Activated CD8-positive, alpha-beta memory T cell treated with anti-CD3 and anti-CD28 coated beads for 48 hours (primary cell): ENCODE measurements around the gene EEFSEC.

Source experiments
- DNase-seq, 3 experiments: peaks; one replicate each; pipeline ENCODE4 v3.0.0-alpha.2; 2020; ENCODE audit warnings: low read depth in 2 of 3, low spot score in 2 of 3

The EEFSEC gene

DNA sequence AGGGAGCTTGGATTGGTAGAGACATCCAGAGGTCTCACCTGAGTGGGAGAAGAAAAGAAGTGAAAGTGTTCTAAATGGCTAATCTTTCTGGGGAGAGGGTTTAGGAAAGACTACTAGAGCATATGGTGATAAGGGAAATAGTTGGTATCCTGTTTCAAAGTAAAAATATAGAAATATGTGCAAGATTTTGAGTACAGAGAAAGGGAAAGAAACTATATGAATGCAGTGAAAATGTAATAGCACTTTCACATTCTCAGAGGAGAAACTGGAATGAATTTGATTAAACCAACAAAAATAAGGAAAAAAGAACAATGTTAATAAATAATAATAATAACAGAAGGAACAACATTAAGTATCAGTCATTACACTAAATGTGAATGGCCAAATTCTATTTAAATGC lies 194.0 kb downstream of the EEFSEC start:
- DNase-seq: no peak

DNA sequence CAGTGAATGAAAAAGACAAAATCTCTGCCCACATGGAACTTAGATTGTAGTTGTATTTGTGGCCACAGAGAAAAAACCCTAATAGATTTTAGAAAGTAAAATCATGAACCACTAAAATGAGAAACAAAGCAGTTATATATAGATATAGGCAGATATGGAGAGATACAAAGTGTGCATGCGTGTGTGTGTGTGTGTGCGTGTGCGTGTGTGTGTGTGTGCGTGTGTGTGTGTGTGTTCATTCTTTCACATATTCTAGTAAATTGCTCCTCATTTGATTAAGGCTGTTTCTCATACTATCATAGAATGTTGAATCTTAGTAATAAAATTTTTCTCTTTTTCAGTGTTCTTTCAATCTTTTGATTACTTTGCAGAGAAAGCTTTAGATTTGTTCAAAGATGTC lies 194.8 kb downstream of the EEFSEC start:
- DNase-seq: no peak

DNA sequence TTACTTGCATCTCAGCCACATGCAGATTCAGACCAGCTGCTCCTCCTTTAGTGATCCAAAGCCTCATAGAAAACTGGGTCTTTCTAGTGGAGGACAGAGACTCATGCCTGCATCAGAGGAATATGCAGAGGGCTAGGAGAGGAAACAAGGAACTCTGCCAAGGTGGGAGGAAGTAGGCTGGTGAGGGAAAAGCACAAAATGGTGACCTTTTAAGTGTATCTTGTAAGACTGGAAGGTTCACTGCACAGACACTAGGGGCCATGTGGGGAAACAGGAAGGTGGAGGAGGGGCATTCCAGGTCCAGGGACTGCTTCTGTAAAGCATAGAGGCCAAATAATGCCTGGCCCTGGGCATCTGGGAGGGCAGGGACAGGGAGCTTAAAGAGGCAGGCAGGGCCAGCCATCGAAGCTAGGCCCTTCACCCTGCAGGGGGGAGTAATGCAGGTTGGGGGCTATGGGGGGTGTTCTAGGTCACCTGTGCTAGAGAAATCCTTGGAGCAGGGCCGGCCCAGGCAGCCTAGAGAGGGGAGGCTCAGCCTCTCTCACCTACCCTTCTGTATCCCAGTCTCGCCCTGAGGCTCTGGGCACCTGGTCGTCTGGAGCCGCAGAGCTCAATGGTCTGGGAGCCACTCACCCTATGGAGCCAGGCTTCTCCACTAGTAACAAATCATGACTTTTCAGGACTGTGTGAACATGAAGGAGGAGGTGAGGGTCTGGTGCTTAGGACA lies 195.7 kb downstream of the EEFSEC start:
- no peak for DNase-seq

DNA sequence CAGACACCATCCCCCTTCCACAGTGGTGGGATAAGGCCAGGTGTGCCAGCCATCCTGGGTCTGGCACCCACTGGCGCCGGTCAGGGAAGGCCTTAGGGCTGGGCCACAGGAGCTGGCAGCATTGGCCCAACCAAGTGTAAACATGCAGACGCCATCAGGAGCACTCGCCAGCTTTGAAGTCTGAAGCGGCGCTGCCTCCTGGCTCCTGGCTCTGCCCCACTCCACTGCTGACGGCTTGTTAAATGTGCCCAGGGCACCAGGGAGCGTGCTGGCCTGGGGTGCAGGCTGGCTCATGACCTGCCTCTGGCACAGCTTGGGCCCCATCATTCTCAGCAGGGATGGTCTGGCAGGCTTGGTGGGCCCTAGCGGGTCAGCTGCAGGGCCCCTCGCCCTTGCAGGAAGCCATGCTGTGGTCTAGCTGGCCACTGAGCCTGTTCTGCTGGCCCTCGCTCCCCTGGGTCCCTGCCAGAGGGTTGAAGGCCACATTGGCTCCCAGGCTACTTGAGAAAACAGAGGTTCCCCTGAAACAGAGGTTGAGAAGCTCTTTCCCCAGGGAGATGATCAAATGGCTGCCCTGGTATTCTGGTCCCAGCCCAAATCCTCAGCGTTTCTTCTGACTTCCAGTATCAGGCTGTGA lies 196.8 kb downstream of the EEFSEC start:
- no peak for DNase-seq

DNA sequence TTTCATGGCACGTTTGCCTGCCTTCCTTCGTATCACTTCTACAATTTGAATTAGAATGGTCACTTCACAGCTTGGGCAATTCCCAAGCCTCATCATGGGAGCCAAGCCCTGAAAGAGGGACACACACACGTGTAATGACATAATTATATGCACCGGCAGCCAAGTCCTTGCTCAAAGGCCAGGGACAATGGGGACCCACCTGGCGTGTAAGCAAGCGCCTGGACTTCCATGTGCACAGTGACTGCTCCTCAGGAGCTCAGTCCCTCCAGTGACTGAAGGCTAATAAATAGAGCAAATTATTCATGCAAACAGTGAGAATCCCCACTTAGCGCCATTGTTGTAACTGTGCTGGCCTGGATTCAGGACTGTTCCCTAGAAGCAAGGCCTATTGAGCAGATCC lies 198.3 kb downstream of the EEFSEC start:
- DNase-seq: no peak

DNA sequence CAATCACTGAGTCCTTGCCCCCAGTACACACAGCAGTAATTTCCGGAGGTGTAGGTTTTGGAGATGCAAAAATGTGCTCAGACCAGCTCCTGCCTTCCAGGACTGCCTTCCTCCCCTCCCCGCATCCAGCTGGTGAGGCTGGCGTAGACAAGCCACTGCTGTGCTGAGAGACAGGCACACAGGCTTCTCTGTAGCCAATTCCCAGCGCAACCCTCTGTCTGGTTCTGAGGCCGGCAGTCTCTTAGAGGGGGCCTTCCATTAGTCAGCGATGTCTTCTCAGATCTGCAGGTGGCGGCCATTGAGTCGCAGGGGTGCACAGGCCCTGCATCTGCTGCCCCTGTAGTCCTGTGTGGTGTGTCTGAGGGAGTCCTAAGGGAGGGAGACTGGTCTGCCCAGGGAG lies 199.0 kb downstream of the EEFSEC start:
- DNase-seq: no peak

DNA sequence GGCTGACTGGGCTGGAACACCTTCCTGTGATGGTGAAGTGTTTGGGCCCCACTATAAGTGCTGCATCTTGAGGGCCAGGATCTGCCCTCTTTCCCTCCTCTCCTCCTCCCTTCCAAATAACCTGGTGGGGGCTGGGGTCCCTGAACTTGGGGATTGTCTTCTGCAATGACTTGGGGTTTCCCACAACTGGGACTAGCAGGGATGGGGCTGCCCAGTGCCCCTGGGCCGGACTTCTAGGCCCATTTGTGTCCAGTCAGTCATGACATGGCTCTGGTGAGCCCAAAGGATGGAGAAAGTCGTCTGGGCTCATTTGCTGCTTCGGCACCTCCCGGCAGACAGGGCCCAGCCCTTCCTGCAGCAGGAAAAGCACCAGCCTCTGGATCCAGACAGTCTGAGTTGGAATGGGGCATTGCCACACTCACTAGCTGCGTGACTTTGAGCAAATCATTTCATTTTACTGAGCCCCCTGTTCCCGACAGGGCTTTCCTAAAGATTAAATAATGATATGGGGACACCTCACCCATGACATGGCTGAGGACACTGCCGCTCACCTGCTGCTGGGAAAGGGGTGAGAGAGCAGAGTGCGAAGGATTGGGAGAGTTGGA lies 200.2 kb downstream of the EEFSEC start:
- DNase-seq: no peak

DNA sequence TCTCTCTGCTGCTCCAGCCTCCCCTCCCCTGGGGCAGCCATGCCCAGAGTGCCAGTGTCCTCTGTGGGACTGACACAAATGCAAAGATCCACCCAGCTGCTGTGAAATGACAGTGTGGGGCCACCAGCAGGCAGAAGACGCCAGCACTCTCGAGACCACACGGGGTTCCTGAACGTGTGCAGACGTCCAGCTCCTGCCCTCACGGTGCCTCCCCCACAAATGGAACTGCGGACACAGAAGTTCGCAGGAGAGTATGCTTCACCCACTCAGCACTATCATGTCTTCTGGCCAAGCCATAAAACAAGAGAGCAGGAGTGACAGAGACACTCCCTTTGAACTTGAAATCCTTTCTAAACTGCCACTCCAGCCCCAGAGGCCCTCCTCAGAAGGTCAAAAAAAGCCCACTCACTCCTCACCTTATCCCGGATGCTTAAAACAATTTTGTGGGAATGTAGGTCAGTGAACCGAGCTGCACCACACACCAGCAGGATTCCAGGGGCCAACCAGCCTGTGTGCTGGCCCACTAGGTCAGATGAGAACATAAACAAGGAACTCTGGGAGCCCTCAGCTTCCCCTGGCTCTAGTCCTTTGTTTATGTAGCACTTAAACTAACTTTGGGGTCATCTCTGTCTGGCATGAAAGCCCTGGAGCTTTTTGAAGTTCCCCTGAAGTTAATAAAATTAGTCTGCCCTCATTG lies 200.9 kb downstream of the EEFSEC start:
- DNase-seq: no peak

DNA sequence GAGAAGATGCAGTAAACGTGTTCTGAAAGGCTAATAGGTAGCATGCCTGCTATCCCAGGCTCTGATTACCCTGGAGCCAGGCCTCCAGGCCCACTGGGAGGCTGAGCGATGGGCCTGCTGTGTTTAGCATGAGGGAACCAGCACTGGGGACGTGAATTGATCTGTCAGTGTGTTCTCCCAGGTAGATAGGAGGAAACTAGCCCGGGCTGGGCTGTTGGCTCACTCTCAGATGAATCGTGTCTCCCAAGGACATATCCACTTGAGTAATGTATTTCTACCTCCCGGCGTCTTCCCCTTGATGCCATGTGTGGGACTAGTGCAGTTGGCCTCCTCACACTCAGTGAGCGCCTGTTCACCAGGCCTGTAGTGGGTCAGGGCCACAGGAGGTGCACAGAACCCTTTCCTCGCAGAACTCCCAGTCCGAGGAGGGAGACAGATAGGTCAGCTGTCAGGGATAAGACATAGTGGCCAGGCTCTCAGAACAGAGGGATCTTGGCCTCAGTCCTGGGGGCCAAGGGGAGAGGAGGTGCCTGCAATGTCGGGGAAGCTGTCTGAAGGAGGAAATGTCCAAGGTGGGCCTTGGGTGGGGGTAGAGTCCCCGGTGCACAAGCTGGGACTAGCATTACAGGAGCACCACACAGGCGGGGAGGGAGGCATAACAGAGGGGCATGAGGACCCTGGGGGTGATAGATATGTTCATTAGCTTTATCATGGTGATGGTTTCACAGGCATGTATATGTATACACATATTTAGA lies 201.7 kb downstream of the EEFSEC start:
- DNase-seq: no peak

DNA sequence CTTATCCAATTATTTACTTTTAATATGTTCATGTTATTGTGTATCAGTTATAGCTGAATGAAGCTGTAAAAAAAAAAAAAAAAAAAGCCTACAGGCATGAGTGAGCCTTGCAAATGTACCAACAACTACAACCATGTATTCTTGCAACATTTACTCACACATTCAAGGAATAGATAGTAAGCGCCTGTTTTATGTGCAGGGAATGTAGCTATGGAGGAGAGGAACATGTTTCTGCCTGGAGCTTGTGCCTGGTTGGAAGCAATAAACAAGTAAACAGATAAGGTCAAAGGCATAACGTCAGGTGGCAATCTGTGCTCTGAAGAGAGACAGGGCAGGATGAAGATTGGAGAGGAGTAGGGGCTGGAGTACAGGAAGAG lies 202.2 kb downstream of the EEFSEC start:
- DNase-seq: no peak

DNA sequence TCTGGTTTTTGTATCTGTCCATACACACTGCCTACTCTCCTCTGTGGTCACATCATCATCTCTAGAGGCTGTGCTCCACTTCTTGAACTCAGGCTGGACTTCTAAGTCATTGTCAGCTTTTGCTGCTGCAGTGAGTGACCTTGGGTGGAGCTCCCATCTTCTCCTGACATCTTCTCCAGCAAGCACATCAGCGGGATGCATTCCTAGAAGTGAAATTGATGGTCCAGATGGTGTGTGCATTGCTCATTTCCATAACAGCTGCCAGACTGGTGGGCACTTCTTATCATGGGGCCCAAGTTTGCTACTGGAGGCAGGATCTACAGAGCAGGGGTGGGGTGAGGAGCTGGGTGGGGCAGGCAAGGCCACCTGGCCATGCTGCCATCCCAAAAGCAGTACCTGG lies 203.5 kb downstream of the EEFSEC start:
- DNase-seq: no peak

DNA sequence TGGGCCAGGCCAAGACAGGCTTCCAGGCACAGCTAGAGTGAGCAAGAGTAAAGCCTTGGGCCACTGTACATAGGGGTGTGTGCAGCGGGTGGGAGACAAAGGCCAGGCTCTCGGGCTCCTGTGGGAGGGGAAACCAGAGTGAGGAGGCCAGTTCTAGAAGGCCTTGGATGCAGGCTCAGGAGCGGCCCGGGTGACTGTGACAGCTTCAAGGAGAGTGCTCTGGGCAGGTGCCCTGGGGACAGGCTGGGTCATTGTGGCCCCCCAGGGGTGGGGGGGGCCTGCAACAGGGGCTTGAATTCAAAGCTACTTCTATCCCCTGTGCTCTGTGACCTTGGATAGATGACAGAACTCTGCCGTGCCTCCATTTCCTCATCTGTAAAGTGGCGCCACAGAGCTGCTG lies 204.3 kb downstream of the EEFSEC start:
- no peak for DNase-seq

DNA sequence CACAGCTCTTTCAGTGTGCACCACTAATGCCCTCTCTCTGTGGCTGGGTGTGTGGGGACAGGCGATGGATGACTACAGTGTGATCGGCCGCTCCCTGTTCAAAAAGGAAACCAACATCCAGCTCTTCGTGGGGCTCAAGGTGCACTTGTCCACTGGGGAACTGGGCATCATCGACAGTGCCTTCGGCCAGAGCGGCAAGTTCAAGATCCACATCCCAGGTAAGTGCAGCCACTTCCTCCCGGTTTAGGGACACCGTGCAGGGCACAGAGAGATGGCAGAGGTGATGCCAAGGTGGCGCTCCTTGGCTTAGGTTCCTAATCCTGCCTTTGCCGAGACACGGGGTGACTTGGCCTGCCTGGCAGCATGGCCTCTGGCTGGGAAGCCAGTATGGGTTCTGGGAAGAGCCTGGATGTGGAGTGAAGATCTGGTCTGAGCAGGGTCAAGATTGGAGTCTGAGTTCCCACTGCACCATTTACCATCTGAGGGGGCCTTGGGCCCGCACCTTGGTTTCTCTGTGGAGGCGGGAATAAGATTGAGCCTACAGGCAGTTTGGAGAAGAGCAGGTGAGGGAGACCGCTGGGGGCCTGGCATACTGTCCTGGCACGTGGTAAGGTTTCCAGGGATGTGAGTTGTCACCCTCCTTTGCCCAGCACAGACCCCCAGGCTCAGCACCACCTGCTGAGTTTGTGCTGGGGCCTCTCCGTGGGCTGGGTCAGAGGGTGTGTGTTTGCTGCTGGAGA lies 205.0 kb downstream of the EEFSEC start:
- DNase-seq: no peak

DNA sequence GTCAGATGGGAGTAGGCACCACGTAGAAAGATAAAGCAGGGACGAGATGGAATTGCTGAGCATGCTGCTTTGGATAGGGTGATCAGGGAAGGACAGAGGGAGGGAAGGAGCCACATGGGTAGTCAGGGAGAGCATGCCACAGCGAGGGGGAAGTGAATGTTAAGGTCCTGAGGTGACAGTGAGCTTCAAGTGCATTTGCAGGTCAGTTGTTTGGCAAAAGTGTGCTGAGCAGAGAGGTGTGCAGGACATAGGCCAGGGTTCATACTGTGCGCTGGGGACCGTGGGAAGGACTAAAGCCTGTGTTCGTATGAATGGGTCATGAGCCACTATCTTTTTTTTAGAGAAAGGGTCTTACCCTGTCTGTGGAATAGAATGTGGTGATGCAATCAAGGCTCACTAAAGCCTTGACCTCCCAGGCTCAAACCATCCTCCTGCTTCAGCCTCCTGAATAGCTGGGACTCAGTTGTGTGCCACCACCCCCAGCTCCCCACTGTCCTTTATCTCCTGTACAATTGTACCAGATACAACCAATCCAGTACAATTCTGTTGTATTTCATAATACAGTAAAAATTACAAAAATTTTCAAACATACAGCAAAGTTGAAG lies 205.9 kb downstream of the EEFSEC start:
- DNase-seq: no peak

DNA sequence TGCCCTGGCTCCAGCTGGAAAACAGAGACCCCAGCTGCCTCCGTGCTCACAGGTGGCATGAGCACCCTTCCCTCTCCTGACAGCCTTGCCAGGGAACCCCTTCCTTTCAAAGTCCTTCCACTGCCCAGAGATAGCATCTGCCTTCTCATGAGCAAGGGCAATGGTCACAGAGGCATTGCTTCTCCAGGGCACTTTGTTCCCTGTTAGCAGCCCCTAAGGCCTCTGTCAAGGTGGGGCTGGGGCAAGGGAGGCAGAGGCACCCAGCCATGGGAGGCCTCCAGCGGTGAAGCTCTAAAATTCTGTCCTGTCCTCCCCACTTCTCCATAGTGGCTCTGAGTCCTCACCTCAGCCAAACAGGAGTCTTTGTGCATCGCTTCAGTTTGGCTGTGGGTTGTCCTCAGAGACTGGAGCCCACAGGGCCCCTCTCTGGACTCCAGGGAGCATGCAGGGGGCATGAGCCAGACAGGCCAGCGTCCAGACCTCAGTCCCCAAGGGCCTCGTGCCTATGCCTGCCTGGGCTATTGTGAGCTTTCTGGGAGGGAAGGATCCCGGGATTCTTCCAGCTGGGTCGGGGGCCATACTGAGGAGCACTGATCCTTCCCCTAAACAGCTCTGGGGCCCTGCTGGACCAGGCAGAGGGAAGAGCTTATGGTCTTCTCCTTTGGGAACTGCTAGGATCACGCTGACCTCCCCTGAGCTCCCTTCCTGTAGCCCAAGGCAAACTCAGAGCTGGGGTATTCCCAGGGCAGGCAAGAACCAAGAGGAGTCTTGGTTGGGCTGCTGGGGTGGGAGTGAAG lies 206.8 kb downstream of the EEFSEC start:
- no peak for DNase-seq

DNA sequence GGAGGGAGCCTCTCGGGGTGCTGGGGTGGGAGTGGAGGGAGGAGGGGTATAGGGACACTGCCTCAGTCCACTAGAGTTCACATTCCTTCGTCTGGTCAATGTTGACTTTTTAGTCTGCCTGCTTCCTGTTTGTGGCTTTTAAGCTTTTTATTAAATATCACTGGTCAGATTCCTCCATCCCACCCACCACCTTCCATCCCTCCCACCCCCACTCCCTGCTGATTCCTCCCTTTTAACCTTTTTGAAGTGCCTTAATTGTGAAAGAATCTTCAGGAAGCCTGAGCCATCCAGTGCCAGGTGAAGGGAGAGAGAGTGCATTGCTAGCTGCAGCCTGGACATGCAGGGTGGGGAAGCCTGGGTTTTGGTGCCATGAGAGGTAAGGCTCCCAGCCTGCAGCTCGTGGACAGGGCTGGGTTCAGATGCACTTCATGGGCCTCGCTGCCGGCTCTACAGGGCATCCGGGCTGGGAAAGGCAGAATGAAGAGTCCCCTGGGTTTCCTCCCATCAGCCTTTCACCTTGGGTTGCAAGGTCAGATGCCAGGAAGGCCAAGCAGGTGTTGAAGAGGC lies 207.5 kb downstream of the EEFSEC start:
- no peak for DNase-seq

DNA sequence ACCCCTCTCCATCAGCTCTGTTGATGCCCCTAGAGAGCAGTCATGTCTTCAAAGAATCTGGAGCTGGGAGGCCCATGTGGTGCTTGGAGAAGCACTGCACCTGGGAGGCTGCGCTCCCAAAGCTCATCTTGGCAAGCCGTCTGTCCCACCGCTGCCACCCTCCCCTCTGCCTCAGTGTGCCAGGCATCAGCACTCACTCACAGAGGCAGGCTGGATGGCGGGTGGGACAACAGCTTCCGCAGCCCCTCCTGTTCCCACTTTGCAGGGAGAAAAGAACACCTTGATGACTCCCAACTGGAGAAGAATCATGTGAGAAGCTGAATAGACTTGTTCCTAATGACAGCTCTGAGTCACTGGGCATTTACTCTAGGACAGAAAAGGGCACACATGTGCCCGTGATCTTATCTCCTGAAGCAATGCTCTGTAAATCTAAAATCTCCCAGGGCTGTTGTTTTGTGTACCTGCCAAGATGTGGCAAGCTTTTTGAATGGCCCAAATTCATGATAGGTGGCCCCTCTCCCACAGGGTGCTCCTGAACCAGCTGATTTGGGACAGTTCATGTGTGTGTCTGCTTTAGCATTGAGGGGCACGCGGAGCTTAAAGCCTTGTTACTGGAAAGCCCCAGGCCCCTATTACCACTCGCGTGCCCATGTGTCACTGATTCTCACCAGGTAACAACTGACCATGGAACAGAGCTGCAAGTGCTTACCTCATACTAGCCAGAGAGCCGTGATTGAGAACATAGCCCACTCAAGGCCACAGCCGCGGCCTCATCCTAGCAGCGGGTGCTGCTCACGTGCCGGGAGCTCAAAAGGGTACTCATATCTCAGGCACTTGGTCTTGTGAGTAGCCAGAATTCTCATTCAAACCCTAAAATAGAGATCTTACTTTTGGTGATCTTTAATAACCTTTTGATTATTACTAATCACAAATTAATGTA lies 209.0 kb downstream of the EEFSEC start:
- no peak for DNase-seq

DNA sequence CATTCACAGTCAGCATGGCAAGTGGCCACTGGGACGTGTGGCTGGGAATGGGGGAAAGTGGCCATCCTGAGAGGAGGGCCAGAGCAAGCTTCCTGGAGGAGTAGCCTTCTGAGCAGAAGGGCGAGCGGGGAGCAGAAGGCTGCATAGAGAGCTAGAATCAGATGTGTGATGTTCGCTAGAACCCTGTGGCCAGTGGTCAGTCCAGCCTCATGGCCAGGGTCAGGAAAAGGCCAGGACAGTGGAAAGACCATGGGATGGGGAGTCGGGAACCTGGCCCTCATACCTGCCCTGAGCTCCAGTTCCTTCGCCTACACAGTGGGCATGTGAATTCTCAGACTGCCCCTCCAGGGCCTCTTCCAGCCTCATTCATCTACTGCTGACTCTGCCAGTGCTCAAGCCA lies 211.0 kb downstream of the EEFSEC start:
- DNase-seq: no peak
